Mesenchymal stem cell (in vitro differentiated cells and primary cell): ENCODE data around the gene CUBN.

Experiments used
- DNase-seq: peaks from one replicate; pipeline ENCODE4 v3.0.0-alpha.2; 2013
- H2AFZ ChIP-seq: one replicate; pipeline ENCODE4 v1.6.1; 2013; ENCODE audit warnings: low read depth, mild to moderate bottlenecking, control low read depth, inconsistent platforms, low read length, moderate library complexity
- H2AK5ac ChIP-seq: 2 replicates; pipeline ENCODE4 v1.6.1; 2013; ENCODE audit warnings: low read length, moderate library complexity, mild to moderate bottlenecking, inconsistent platforms; ENCODE audit not compliant: severe bottlenecking
- H2BK120ac ChIP-seq: one replicate; pipeline ENCODE4 v1.6.1; 2013; ENCODE audit warnings: low read depth, mild to moderate bottlenecking, inconsistent platforms, low read length, moderate library complexity
- H2BK12ac ChIP-seq, 2 experiments: one replicate each; pipeline ENCODE4 v1.6.1; 2013; ENCODE audit warnings: inconsistent platforms in 2 of 2, low read length in 2 of 2, mild to moderate bottlenecking in 2 of 2, moderate library complexity in 2 of 2, control low read depth in 1 of 2
- H2BK15ac ChIP-seq: one replicate; pipeline ENCODE4 v1.6.1; 2013; ENCODE audit warnings: mild to moderate bottlenecking, low read depth, inconsistent platforms; ENCODE audit not compliant: poor library complexity, severe bottlenecking
- H2BK5ac ChIP-seq: 2 replicates; pipeline ENCODE4 v1.6.1; 2013; ENCODE audit warnings: low read depth, mild to moderate bottlenecking, low read length, control low read depth, inconsistent platforms; ENCODE audit not compliant: poor library complexity, severe bottlenecking
- H3K14ac ChIP-seq, 2 experiments: one replicate each; pipeline ENCODE4 v1.6.1; 2013; ENCODE audit warnings: inconsistent platforms in 2 of 2, low read length in 2 of 2, control low read depth in 1 of 2, mild to moderate bottlenecking in 1 of 2, moderate library complexity in 1 of 2
- H3K18ac ChIP-seq, 2 experiments: one replicate each; pipeline ENCODE4 v1.6.1; 2013; ENCODE audit warnings: inconsistent platforms in 2 of 2, low read length in 2 of 2, control low read depth in 1 of 2, low read depth in 1 of 2, mild to moderate bottlenecking in 1 of 2
- H3K23ac ChIP-seq, 2 experiments: one replicate each; pipeline ENCODE4 v1.6.1; 2013; ENCODE audit warnings: inconsistent platforms in 2 of 2, low read length in 2 of 2, mild to moderate bottlenecking in 2 of 2, moderate library complexity in 2 of 2, control low read depth in 1 of 2
- H3K27ac ChIP-seq: 2 replicates; pipeline ENCODE4 v1.5.1; 2013; ENCODE audit warnings: mild to moderate bottlenecking, moderate library complexity, low read length, control low read depth, inconsistent platforms; ENCODE audit not compliant: poor library complexity, severe bottlenecking
- H3K27me3 ChIP-seq, 2 experiments: 2 replicates each; pipeline versions ENCODE4 v1.6.1 to v1.7.0; 2013; ENCODE audit warnings: low read length in 2 of 2, mild to moderate bottlenecking in 2 of 2, moderate library complexity in 2 of 2, control low read depth in 1 of 2, inconsistent platforms in 1 of 2; ENCODE audit not compliant: control insufficient read depth in 1 of 2, insufficient read depth in 1 of 2
- H3K36me3 ChIP-seq, 2 experiments: 2 replicates each; pipeline versions ENCODE4 v1.6.1 to v1.7.0; 2013; ENCODE audit warnings: low read length in 2 of 2, control low read depth in 1 of 2, inconsistent platforms in 1 of 2, low read depth in 1 of 2, mild to moderate bottlenecking in 1 of 2; ENCODE audit not compliant: insufficient read depth in 2 of 2, control insufficient read depth in 1 of 2
- H3K4ac ChIP-seq, 2 experiments: one replicate each; pipeline ENCODE4 v1.6.1; 2013; ENCODE audit warnings: inconsistent platforms in 2 of 2, low read length in 2 of 2, mild to moderate bottlenecking in 2 of 2, moderate library complexity in 2 of 2, control low read depth in 1 of 2, low read depth in 1 of 2
- H3K4me1 ChIP-seq: 2 replicates; pipeline ENCODE4 v1.6.1; 2013; ENCODE audit warnings: low read depth, low read length, control low read depth; ENCODE audit not compliant: control insufficient read depth, insufficient read depth
- H3K4me2 ChIP-seq: 2 replicates; pipeline ENCODE4 v1.6.1; 2013; ENCODE audit warnings: low read length, mild to moderate bottlenecking, inconsistent platforms; ENCODE audit not compliant: poor library complexity, severe bottlenecking
- H3K4me3 ChIP-seq, 2 experiments: 2 replicates each; pipeline versions ENCODE4 v1.5.1 to v1.7.0; 2013; ENCODE audit warnings: low read length in 2 of 2, mild to moderate bottlenecking in 2 of 2, control low read depth in 1 of 2, low read depth in 1 of 2; ENCODE audit not compliant: insufficient read depth in 1 of 2
- H3K79me1 ChIP-seq: replicated peaks from 2 replicates; pipeline ENCODE4 v1.6.1; 2013; ENCODE audit warnings: mild to moderate bottlenecking, control low read depth, low read length, inconsistent platforms; ENCODE audit not compliant: poor library complexity, severe bottlenecking
- H3K9ac ChIP-seq: 2 replicates; pipeline ENCODE4 v1.7.0; 2013; ENCODE audit warnings: mild to moderate bottlenecking, low read length, moderate library complexity
- H3K9me3 ChIP-seq: 2 replicates; pipeline ENCODE4 v1.7.0; 2013; ENCODE audit warnings: mild to moderate bottlenecking, low read length; ENCODE audit not compliant: control insufficient read depth
- H4K8ac ChIP-seq: one replicate; pipeline ENCODE4 v1.6.1; 2013; ENCODE audit warnings: inconsistent platforms, mild to moderate bottlenecking, low read length, moderate library complexity
- H4K91ac ChIP-seq: one replicate; pipeline ENCODE4 v1.6.1; 2013; ENCODE audit warnings: mild to moderate bottlenecking, low read length, inconsistent platforms
- WGBS: methylation state at CpG from one replicate; pipeline ENCODE4 v1.1.7; 2013; ENCODE audit warnings: mixed read lengths; 5-methylcytosine and 5-hydroxymethylcytosine counted together

CUBN gene

GRCh38 chr10:17067376-17068264 lies 62.0 kb downstream of the CUBN start:
- Histone ChIP-seq H3K14ac (no peak overlapping the region), H3K4ac (no peak overlapping the region), H3K27ac (no peak overlapping the region), H3K23ac (no peak overlapping the region), H4K8ac (no peak overlapping the region), H3K27me3 (no peaks in the 10 kb centered on the region), H2BK15ac (no peak overlapping the region), H2BK5ac (no peak overlapping the region), H3K18ac (no peak overlapping the region), H3K4me3 (no peak overlapping the region), H2BK120ac (no peak overlapping the region), H3K9me3 (no peaks in the 10 kb centered on the region), H2AFZ (no peak overlapping the region), H3K36me3 (peaks cover 0 to 6% of the 10 kb centered on the region in 2 experiments), H2AK5ac (no peak overlapping the region), H3K79me1 (no peaks in the 10 kb centered on the region), H2BK12ac (peak overlapping the region in 1 of 2 experiments; percentile 2), H3K4me1 (peaks cover 5% of the 10 kb centered on the region), H3K4me2 (no peak overlapping the region), H4K91ac (no peak overlapping the region), H3K9ac (no peak overlapping the region)
- no peak for DNase-seq
- WGBS: 39% methylated on average over 4 of the region's 9 CpGs

GRCh38 chr10:17066807-17067206 lies 62.8 kb downstream of the CUBN start:
- H3K14ac ChIP-seq: no peak overlapping the region
- H3K9ac ChIP-seq: no peak overlapping the region
- H3K36me3 ChIP-seq: peaks cover 0 to 6% of the 10 kb centered on the region in 2 experiments
- no peaks in the 10 kb centered on the region for H3K27me3 ChIP-seq
- H3K9me3 ChIP-seq: no peaks in the 10 kb centered on the region
- no peak overlapping the region for H3K27ac ChIP-seq
- H3K23ac ChIP-seq: no peak overlapping the region
- H2BK5ac ChIP-seq: no peak overlapping the region
- no peak overlapping the region for H3K4ac ChIP-seq
- no peak overlapping the region for H3K4me2 ChIP-seq
- no peak overlapping the region for H2AK5ac ChIP-seq
- 99% methylated on average over 2 of the region's 3 CpGs for WGBS
- H2BK12ac ChIP-seq: no peak overlapping the region
- no peak overlapping the region for H2BK15ac ChIP-seq
- H3K4me3 ChIP-seq: no peak overlapping the region
- no peak overlapping the region for H3K18ac ChIP-seq
- H4K91ac ChIP-seq: no peak overlapping the region
- no peak for DNase-seq
- H2BK120ac ChIP-seq: no peak overlapping the region
- H3K4me1 ChIP-seq: peaks cover 5% of the 10 kb centered on the region
- no peaks in the 10 kb centered on the region for H3K79me1 ChIP-seq
- H2AFZ ChIP-seq: no peak overlapping the region
- no peak overlapping the region for H4K8ac ChIP-seq

- no peak overlapping the region for H3K23ac ChIP-seq
Observed at GRCh38 chr10:17066000-17066399, 63.6 kb downstream of the CUBN start.

GRCh38 chr10:17065273-17065672 lies 64.3 kb downstream of the CUBN start:
- H3K36me3 ChIP-seq: peaks cover 0 to 6% of the 10 kb centered on the region in 2 experiments

More at GRCh38 chr10:17066000-17066399, 63.6 kb downstream of the CUBN start:
- Histone ChIP-seq H3K18ac (no peak overlapping the region), H4K91ac (no peak overlapping the region), H3K4me3 (no peak overlapping the region), H3K4ac (no peak overlapping the region), H4K8ac (no peak overlapping the region), H2BK120ac (no peak overlapping the region), H2BK5ac (no peak overlapping the region), H3K36me3 (peaks cover 0 to 6% of the 10 kb centered on the region in 2 experiments), H2BK12ac (no peak overlapping the region), H2AK5ac (no peak overlapping the region), H2BK15ac (no peak overlapping the region), H2AFZ (no peak overlapping the region), H3K4me2 (no peak overlapping the region), H3K9me3 (no peaks in the 10 kb centered on the region), H3K79me1 (peaks cover 2% of the 10 kb centered on the region), H3K4me1 (peaks cover 7% of the 10 kb centered on the region), H3K9ac (peak overlapping the region; percentile 2), H3K27ac (no peak overlapping the region), H3K14ac (no peak overlapping the region), H3K27me3 (no peaks in the 10 kb centered on the region)
- DNase-seq: no peak
- WGBS: no CpG with 5 or more reads among the region's 1 CpG

More at GRCh38 chr10:17065273-17065672, 64.3 kb downstream of the CUBN start:
- WGBS: over 99% methylated on average over 6 of the region's 6 CpGs
- H3K9ac ChIP-seq: no peak overlapping the region
- H2BK5ac ChIP-seq: no peak overlapping the region
- no peak overlapping the region for H2BK120ac ChIP-seq
- peak overlapping the region in 1 of 2 experiments; percentile 67 for H2BK12ac ChIP-seq
- no peak overlapping the region for H3K4me3 ChIP-seq
- H3K9me3 ChIP-seq: no peaks in the 10 kb centered on the region
- no peak overlapping the region for H3K27ac ChIP-seq
- H3K4ac ChIP-seq: no peak overlapping the region
- H2BK15ac ChIP-seq: no peak overlapping the region
- no peak for DNase-seq
- no peak overlapping the region for H4K8ac ChIP-seq
- no peak overlapping the region for H3K14ac ChIP-seq
- peak overlapping the region; percentile 88 for H2AK5ac ChIP-seq
- H3K18ac ChIP-seq: no peak overlapping the region
- H2AFZ ChIP-seq: no peak overlapping the region
- no peak overlapping the region for H3K4me2 ChIP-seq
- H3K27me3 ChIP-seq: no peaks in the 10 kb centered on the region
- H3K23ac ChIP-seq: no peak overlapping the region
- H3K79me1 ChIP-seq: peaks cover 2% of the 10 kb centered on the region
- H3K4me1 ChIP-seq: peaks cover 7% of the 10 kb centered on the region
- no peak overlapping the region for H4K91ac ChIP-seq
